PC-3 (cell line): ENCODE data around the gene PDLIM4. TPM values are rescaled to one million over a fixed set of nuclear protein-coding genes. Genes with fewer than 3 reads are reported as not detected.

Experiments used
- ATAC-seq: fragments of 200-7000 bp; cut with Tn5 transposase; 2 replicates; pipeline ENCODE4 v1.9.1; 2020; ENCODE audit warnings: mild to moderate bottlenecking, moderate library complexity
- BruUV-seq: library from RNA; stranded (reverse); fragments of 400-500 nt; replicated peaks from 2 replicates; lab custom pipeline; 2021; lab: Mats Ljungman, UMichigan
- CTCF ChIA-PET: fragments of 300-600 bp; sonication (Branson Sonifier 250); formaldehyde crosslinking; loops from one replicate; lab custom pipeline; 2022; ENCODE audit warnings: antibody characterized with exemption; lab: Charles Lee
- POLR2A ChIA-PET: fragments of 300-600 bp; sonication (Branson Sonifier 250); formaldehyde crosslinking; loops from one replicate; lab custom pipeline; 2022; ENCODE audit warnings: antibody characterized with exemption; ENCODE audit not compliant: unreplicated experiment; lab: Charles Lee
- DNase-seq: peaks from one replicate; pipeline ENCODE4 v3.0.0-alpha.2; 2015
- H2AFZ ChIP-seq: fragments of 300-600 bp; sonication (generic); 2 replicates; pipeline ENCODE4 v1.6.0; 2016; ENCODE audit warnings: antibody characterized with exemption, low read length
- H3F3A ChIP-seq: fragments of 300-600 bp; sonication (generic); one replicate; pipeline ENCODE4 v1.6.0; 2017; ENCODE audit warnings: antibody characterized with exemption, low read length, control low read depth, mild to moderate bottlenecking; ENCODE audit not compliant: unreplicated experiment
- H3K27ac ChIP-seq: fragments of 300-600 bp; sonication (generic); 2 replicates; pipeline ENCODE4 v1.5.1; 2016; ENCODE audit warnings: mild to moderate bottlenecking, low read length
- H3K27me3 ChIP-seq: fragments of 300-600 bp; sonication (generic); 2 replicates; pipeline ENCODE4 v1.6.1; 2016; ENCODE audit warnings: low read length, mixed read lengths
- H3K36me3 ChIP-seq: fragments of 300-600 bp; sonication (generic); 2 replicates; pipeline ENCODE4 v1.6.1; 2016; ENCODE audit warnings: low read depth, mixed run types, low read length, mixed read lengths
- H3K4me1 ChIP-seq: fragments of 300-600 bp; sonication (generic); 2 replicates; pipeline ENCODE4 v1.5.1; 2016; ENCODE audit warnings: low read length; ENCODE audit not compliant: insufficient read depth
- H3K4me2 ChIP-seq: fragments of 300-600 bp; sonication (generic); 2 replicates; pipeline ENCODE4 v1.6.0; 2016; ENCODE audit warnings: low read length
- H3K4me3 ChIP-seq: fragments of 300-600 bp; sonication (generic); 2 replicates; pipeline ENCODE4 v1.5.1; 2016; ENCODE audit warnings: mild to moderate bottlenecking, low read length, mixed read lengths
- H3K79me2 ChIP-seq: fragments of 300-600 bp; sonication (generic); 2 replicates; pipeline ENCODE4 v1.6.1; 2017; ENCODE audit warnings: low read length, mixed read lengths
- H3K9ac ChIP-seq: fragments of 300-600 bp; sonication (generic); 2 replicates; pipeline ENCODE4 v1.6.0; 2016; ENCODE audit warnings: mild to moderate bottlenecking, low read length
- H3K9me2 ChIP-seq: fragments of 300-600 bp; sonication (generic); replicated peaks from 2 replicates; pipeline ENCODE4 v1.6.1; 2016; ENCODE audit warnings: mixed run types, low read length, mixed read lengths
- H3K9me3 ChIP-seq: fragments of 300-600 bp; sonication (generic); 2 replicates; pipeline ENCODE4 v1.6.1; 2016; ENCODE audit warnings: low read length, mixed read lengths
- H4K20me1 ChIP-seq: fragments of 300-600 bp; sonication (generic); 2 replicates; pipeline ENCODE4 v1.6.1; 2016; ENCODE audit warnings: low read length, mixed read lengths
- CTCF ChIP-seq: fragments of 300-600 bp; sonication (generic); conservative IDR thresholded peaks from 2 replicates; pipeline ENCODE4 v1.5.1; 2017; ENCODE audit warnings: antibody characterized with exemption, low read depth, mild to moderate bottlenecking, low read length
- EZH2 ChIP-seq: fragments of 300-600 bp; sonication (generic); IDR thresholded peaks from one replicate; pipeline ENCODE4 v1.6.1; 2017; ENCODE audit warnings: antibody characterized with exemption, mild to moderate bottlenecking, low read length; ENCODE audit not compliant: unreplicated experiment
- EZH2phosphoT487 ChIP-seq: fragments of 300-600 bp; sonication (generic); IDR thresholded peaks from 2 replicates; pipeline ENCODE4 v1.6.1; 2018; ENCODE audit warnings: mild to moderate bottlenecking, antibody characterized with exemption, low read length, borderline replicate concordance
- intact Hi-C: fragments of 100-400 bp; cut with micrococcal nuclease; formaldehyde crosslinking; loops from 2 replicates; pipeline ENCODE4 v1.9.0; 2023
- total RNA-seq: library from RNA; depleted of rRNA; stranded (reverse); fragments of >200 nt; gene quantifications from 2 replicates; pipeline ENCODE4 v1.2.3, GENCODE V29; 2014

Gene PDLIM4
- total RNA-seq, 1 experiment from 2014 or later = 27.8 TPM

GRCh38 chr5:132272311-132273210, 15.1 kb downstream of the PDLIM4 start:
- H3K9ac ChIP-seq = no peak overlapping the region
- H3K27me3 ChIP-seq = no peaks in the 10 kb centered on the region
- H3K4me3 ChIP-seq = no peak overlapping the region
- CTCF ChIA-PET = no interaction called here
- no peaks in the 10 kb centered on the region for H4K20me1 ChIP-seq
- peak; percentile 56 for DNase-seq
- peak; percentile 42 for ATAC-seq
- H2AFZ ChIP-seq = no peak overlapping the region
- no peaks in the 10 kb centered on the region for H3K9me2 ChIP-seq
- H3K9me3 ChIP-seq = no peaks in the 10 kb centered on the region
- no TSS peak for BruUV-seq
- no peaks in the 10 kb centered on the region for H3K36me3 ChIP-seq
- TF ChIP-seq EZH2 (no peak), EZH2phosphoT487 (no peak), CTCF (peak; percentile 72)
- H3K79me2 ChIP-seq = no peaks in the 10 kb centered on the region
- no peak overlapping the region for H3K27ac ChIP-seq
- H3K4me1 ChIP-seq = no peaks in the 10 kb centered on the region
- intact Hi-C loops = no loop called here
- no peaks in the 10 kb centered on the region for H3F3A ChIP-seq
- no peak overlapping the region for H3K4me2 ChIP-seq
- POLR2A ChIA-PET = no interaction called here

DNA sequence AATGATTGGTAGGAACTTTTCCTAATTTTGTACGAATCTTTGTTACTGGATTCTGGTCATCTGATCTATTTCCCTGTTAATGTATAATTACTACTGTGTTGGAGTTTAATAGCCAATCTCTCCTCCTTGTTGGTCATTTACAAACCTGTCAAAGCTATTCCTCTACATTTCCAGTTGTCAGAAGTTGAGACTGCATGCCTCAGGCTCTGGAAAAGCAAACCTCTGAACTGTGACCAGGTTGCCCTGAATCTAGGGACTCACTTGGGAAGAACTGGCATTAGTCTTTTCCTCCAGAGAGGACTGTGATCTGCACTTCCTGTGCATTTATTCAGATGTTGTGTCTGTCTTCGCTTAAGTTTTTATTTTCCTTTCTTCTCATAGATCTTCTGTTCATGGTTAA, 16.1 kb downstream of the PDLIM4 start:
- POLR2A ChIA-PET = no interaction called here
- BruUV-seq = no TSS peak

More for the DNA sequence above, 16.1 kb downstream of the PDLIM4 start:
- Histone ChIP-seq H3K9me2 (no peaks in the 10 kb centered on the region), H3K9me3 (no peaks in the 10 kb centered on the region), H3K36me3 (no peaks in the 10 kb centered on the region), H3K4me2 (no peak overlapping the region), H3K27ac (no peak overlapping the region), H3K79me2 (no peaks in the 10 kb centered on the region), H4K20me1 (no peaks in the 10 kb centered on the region), H3F3A (no peaks in the 10 kb centered on the region), H2AFZ (no peak overlapping the region), H3K27me3 (no peaks in the 10 kb centered on the region), H3K4me1 (no peaks in the 10 kb centered on the region), H3K9ac (no peak overlapping the region), H3K4me3 (no peak overlapping the region)
- no peak for DNase-seq
- CTCF ChIA-PET = no interaction called here
- intact Hi-C loops = no loop called here
- TF ChIP-seq EZH2phosphoT487 = no peak
- TF ChIP-seq EZH2 = no peak
- no peak for TF ChIP-seq CTCF
- no peak for ATAC-seq
